Regular cardiac myocyte (primary cell): ENCODE results near the gene RAD51B. TPM values are rescaled to one million over a fixed set of nuclear protein-coding genes. Genes with fewer than 3 reads are reported as not detected.

Experiments
- total RNA-seq: library from RNA; depleted of rRNA; stranded (reverse); fragments of >200 nt; gene quantifications from 2 replicates; pipeline ENCODE4 v1.2.3, GENCODE V29; 2014

Gene RAD51B
- total RNA-seq, result 16.7 and 21.1 TPM in 2 replicates

DNA sequence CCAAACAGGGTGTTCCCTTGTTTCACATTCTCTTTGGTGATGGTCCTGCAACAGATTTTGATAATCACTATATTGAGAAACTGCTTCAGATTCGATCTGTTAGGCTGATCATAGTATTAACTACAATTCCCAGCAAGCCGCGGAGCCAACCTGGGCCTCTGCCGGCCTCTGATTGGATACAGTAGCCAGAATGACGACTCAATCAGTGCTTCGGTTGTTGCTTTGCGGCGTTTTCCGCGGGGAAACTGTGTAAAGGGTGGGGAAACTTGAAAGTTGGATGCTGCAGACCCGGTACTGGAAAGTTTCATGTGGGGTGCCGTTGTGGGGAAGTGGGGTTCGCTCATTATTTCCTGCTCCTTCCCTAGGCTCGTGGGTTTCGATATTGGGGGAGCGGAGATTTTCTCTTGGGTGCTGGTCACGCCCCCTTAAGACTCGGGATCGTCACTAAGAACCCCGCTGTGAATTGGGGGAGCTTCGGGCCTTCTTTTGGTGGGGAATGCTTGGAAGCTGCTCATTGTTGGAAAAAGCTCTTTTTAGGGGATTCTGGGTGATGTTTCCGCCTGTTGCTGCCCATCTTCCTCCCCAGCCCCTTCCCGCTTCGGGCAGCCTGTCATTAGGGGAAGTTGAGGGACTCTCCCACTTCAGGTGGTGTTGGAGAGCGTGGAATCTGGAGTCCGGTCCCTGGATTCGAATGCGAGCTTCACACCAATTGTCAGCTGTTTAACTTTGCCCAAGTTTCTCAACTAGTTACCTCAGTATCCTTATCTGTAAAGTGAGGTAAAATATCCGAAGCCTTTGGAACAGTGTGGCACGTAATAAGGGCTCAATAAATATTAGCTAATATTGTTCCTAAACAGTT lies at the start of gene RAD51B:
RAD51B (plus strand) TSS at position 217 of the 859 bp plus-strand sequence.

DNA sequence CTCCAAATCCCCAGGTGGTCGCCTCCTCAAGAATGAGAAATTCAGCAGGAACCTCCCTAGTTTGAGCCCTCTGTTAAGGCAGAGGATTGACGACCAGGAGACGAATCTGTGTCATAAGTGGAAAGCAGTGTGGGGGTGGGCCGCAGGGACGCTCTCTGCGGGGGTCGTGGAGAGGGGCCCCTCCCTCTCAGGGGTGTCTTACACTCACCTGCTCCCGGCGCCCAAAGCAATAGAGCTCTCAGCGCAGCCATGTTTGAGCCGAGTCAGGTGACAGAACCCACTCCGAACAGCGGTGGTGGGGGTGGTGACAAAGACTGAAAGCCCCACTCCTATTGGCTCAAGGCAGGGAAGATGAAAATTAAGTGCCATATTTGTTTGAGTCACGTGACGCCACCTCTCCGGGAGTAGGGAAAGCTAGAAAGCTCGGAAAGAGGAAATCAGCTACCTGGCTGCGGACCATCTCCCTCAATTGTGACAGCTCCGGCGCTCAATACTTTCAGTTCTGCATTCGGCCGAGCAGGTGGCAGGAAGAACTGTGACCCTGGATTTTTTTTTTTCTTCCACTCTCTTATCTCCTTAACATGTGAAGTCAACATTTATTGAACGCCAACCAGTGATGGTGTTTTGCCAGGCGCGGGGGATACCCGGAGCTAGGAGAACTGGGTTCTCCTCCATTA lies 3.1 kb upstream of the RAD51B start, which contains the start of gene ZFYVE26:
ZFYVE26 (minus strand) TSS at position 265 of the 677 bp plus-strand sequence. CDS start 627 bp downstream, outside the sequence.

Other genes with a start within 250 kb of the RAD51B start
- 12.7 and 16.5 TPM in 2 replicates for gene PIGH, start 219.5 kb upstream of the RAD51B start, total RNA-seq
- gene ARG2, start 199.9 kb upstream of the RAD51B start, total RNA-seq, result 5.4 and 7.9 TPM in 2 replicates
- 63.1 and 73.6 TPM in 2 replicates for gene VTI1B, start 145.1 kb upstream of the RAD51B start, total RNA-seq
- 132 and 152 TPM in 2 replicates for gene RDH11, start 124.0 kb upstream of the RAD51B start, total RNA-seq
- under 0.01 TPM in 1 of 2 replicates, not detected in the other for gene RDH12, start 117.9 kb upstream of the RAD51B start, total RNA-seq
- gene ZFYVE26, start 3.2 kb upstream of the RAD51B start, total RNA-seq, result 11.3 and 17.8 TPM in 2 replicates